Keratinocyte (primary cell): Measurements from ENCODE around the gene VPS18.

Experiments
- CTCF ChIP-seq, 3 experiments: IDR thresholded peaks in 1 of 3; conservative IDR thresholded peaks in 1 of 3; optimal IDR thresholded peaks in 1 of 3; 2 replicates in 2 of 3; 3 replicates in 1 of 3; pipeline versions ENCODE3 to v1.5.1; 2011; ENCODE audit warnings: low read length in 3 of 3, mild to moderate bottlenecking in 3 of 3, moderate library complexity in 2 of 3, control low read depth in 1 of 3, inconsistent platforms in 1 of 3; ENCODE audit not compliant: insufficient read depth in 2 of 3; ENCODE audit errors: extremely low read depth in 1 of 3
- EZH2 ChIP-seq: IDR thresholded peaks from one replicate; pipeline ENCODE4 v1.6.1; 2012; ENCODE audit warnings: inconsistent platforms, mild to moderate bottlenecking, low read length, moderate library complexity

GRCh38 chr15:40875991-40876730 is 18.1 kb upstream of the VPS18 start:
- no peak for TF ChIP-seq CTCF (optimal IDR thresholded peaks at IDR 0.05 in 1 of 3, IDR thresholded peaks at IDR 0.05 in 1 of 3, conservative IDR thresholded peaks at IDR 0.05 in 1 of 3; ENCODE audit: extremely low read depth in 1 of 3, insufficient read depth in 2 of 3, low read length in 3 of 3)
- no peak for TF ChIP-seq EZH2
